SU-DHL-6 (cell line): ENCODE data around the gene PHKA2.

ENCODE experiments used
- EZH2phosphoT487 ChIP-seq: fragments of 200-600 bp; sonication (generic), shearing (Covaris generic); conservative IDR thresholded peaks from 2 replicates; pipeline ENCODE4 v1.6.1; 2018; ENCODE audit warnings: mild to moderate bottlenecking, antibody characterized with exemption, low read length, moderate library complexity, mixed read lengths
- TF ChIP-seq, protein P1 (sequence below): fragments of 200-600 bp; sonication (generic); IDR thresholded peaks from one replicate; pipeline ENCODE4 v1.5.1; 2017; ENCODE audit warnings: antibody characterized with exemption, mild to moderate bottlenecking, low read length, moderate library complexity; ENCODE audit not compliant: insufficient read depth, poor library complexity, severe bottlenecking

DNA sequence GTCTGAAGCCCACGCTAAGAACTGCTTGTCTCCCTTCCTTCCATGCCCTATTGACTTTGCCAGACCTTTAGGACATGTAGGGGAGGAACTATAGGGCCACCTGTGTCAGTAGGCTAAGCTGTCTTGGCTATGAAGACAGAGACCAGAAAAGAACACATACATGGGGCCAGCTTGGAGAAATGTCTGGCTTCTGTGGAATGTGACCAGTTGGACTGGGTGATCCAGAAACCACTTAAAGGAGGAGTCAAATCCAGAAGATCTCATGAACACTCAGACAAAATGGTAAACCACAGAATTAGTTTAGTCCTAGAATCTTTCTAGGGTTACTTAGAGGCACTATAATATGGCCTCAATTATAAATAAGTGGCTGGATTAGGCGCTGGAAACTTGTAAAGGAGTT is 42.0 kb downstream of the PHKA2 start:
- TF ChIP-seq EZH2phosphoT487: no peak
- TF ChIP-seq, protein P1, sequence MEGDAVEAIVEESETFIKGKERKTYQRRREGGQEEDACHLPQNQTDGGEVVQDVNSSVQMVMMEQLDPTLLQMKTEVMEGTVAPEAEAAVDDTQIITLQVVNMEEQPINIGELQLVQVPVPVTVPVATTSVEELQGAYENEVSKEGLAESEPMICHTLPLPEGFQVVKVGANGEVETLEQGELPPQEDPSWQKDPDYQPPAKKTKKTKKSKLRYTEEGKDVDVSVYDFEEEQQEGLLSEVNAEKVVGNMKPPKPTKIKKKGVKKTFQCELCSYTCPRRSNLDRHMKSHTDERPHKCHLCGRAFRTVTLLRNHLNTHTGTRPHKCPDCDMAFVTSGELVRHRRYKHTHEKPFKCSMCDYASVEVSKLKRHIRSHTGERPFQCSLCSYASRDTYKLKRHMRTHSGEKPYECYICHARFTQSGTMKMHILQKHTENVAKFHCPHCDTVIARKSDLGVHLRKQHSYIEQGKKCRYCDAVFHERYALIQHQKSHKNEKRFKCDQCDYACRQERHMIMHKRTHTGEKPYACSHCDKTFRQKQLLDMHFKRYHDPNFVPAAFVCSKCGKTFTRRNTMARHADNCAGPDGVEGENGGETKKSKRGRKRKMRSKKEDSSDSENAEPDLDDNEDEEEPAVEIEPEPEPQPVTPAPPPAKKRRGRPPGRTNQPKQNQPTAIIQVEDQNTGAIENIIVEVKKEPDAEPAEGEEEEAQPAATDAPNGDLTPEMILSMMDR: no peak
